C4-2B (cell line): Measurements from ENCODE around the gene ANKRD16.

Source experiments
- H3K27ac ChIP-seq: fragments of 450-650 bp; 2 replicates; pipeline ENCODE4 v1.5.1; 2017
- ZFX ChIP-seq: fragments of 450-650 bp; IDR thresholded peaks from 2 replicates; pipeline ENCODE4 v1.6.1; 2017
- TF ChIP-seq, protein P1 (sequence below): fragments of 450-650 bp; conservative IDR thresholded peaks from 2 replicates; pipeline ENCODE4 v1.5.1; 2017; ENCODE audit warnings: mild to moderate bottlenecking

The ANKRD16 gene

DNA sequence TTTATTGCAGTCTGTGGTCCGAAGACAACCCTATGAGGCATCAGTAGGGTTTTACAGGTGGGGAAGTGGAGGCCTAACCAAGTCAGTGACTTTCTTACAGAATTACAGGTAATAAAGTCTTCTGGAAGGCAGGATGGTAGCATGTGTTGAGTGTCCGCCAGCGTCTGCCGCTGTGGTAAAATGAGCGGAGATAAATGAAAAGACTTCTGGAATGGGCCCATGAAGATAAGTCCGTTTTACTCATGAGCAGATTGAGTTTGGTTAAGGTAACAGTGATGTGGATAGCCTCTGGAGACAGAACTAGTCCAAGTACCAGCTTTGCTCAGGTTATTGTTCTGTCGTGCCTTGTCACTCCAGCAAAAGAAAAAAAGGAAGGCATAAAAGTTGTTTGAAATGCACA, 1.3 kb upstream of the ANKRD16 start:
- no peak for TF ChIP-seq ZFX
- TF ChIP-seq, protein P1, sequence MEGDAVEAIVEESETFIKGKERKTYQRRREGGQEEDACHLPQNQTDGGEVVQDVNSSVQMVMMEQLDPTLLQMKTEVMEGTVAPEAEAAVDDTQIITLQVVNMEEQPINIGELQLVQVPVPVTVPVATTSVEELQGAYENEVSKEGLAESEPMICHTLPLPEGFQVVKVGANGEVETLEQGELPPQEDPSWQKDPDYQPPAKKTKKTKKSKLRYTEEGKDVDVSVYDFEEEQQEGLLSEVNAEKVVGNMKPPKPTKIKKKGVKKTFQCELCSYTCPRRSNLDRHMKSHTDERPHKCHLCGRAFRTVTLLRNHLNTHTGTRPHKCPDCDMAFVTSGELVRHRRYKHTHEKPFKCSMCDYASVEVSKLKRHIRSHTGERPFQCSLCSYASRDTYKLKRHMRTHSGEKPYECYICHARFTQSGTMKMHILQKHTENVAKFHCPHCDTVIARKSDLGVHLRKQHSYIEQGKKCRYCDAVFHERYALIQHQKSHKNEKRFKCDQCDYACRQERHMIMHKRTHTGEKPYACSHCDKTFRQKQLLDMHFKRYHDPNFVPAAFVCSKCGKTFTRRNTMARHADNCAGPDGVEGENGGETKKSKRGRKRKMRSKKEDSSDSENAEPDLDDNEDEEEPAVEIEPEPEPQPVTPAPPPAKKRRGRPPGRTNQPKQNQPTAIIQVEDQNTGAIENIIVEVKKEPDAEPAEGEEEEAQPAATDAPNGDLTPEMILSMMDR: no peak
- peak overlapping the region; percentile 95 for H3K27ac ChIP-seq

DNA sequence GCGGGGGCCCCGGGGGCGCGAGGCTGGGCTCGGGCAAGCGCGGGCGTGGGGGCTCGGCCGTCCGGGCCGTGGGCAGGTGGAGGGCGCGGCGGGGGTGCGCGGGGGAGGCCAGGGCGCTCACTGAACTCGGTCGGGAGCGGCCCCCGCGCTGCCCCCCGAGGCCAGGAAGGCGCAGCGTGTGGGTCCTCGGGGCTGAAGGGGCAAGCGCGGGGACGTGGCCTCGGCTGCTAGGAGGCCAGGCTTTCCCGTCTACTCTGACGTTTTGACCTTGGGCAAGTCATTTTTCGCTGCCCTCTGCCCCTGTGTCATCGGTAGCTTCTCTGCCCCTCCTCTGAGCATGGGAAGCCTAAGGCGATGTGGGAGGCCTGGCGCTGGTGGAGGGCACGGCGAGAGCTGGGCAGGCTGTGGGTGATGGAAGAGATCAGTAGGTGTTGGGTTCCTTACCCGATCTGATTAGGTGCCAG, 791 bp upstream of the ANKRD16 start:
- TF ChIP-seq, protein P1: no peak
- peak; percentile 46 for TF ChIP-seq ZFX
- peak overlapping the region; percentile 95 for H3K27ac ChIP-seq

DNA sequence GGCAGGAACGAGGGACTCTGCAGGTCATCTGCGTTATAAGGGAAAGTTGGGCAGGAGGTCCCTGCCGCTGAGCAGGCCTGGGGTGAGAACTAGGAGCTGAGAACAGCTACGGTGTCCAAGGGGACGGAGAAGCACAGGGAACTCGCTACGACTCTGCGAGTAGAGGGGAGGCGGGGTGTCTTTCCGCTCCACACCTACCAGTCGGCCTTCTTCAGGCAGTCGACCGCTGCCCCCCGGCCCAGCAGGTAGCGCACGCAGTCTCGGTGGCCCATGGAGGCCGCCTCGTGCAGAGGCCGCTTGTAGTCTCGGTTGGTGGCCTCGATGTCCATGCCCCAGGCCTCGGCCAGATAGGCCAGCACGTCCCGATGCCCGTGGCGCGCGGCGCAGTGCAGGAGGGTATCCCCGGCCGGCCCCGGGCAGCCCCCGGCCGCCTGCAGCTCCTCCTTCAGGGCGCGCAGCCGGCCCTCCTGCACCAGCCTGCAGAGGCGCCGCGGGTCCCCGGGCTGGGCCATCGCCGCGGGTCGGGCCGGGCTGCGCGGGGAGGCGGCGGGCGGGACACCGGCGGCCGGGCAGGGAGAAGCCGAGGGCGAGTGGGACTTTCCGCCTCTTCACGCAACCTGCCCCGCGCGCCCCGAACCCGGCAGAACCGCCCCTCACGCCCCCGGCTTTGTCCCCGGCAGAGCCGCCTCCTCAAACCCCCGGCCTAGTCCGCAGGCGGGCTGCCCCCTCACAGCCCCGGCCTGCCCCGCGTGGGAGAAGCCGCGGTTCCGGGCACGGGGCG, 660 bp downstream of the ANKRD16 start:
- peak overlapping the region; percentile 95 for H3K27ac ChIP-seq
- peak; percentile 93; the same call in 1 of the 2 replicates for TF ChIP-seq ZFX
- TF ChIP-seq, protein P1: no peak; the same call in 1 of the 2 replicates

DNA sequence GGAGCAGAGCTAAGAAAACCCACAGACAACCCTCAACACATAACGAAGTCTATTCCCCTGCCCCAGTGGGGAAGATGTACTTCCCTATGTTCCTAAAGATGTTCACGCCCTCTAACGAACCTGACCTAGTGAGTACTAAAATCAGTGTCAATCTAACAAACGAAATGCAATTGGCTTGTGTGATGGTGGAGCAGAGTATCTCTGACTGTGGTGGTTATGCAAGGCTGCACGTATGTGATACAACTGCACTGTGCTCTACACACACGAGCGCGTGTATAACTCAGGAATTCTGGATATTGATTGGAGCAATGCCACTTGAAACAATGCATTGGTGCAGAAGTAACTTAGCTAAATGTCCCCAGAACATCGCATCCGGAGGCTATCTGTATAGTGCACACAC, 1.3 kb downstream of the ANKRD16 start:
- peak overlapping the region; percentile 95 for H3K27ac ChIP-seq
- TF ChIP-seq ZFX: no peak
- TF ChIP-seq, protein P1: no peak

DNA sequence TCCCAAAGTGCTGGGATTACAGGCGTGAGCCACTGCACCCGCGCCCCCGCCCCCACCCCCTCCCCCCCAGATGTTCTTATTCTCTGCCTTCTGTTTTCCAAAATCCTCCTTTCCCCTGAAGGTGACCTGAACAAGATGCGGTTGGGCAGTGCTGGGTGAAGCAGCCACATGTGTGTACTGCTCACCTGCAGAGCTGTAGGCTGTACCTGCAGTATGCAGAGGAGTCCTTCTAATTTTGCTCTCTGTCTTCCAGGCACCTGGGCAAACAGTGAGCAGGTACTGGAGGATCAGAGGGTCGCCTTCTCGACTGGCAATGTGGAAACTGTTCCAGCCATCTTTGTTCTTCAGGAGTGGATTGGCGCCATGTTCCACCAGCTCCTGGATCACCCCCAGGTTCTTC, 2.1 kb downstream of the ANKRD16 start:
- no peak for TF ChIP-seq ZFX
- TF ChIP-seq, protein P1: no peak
- H3K27ac ChIP-seq: peak overlapping the region; percentile 1; the same call in 1 of the 2 replicates

DNA sequence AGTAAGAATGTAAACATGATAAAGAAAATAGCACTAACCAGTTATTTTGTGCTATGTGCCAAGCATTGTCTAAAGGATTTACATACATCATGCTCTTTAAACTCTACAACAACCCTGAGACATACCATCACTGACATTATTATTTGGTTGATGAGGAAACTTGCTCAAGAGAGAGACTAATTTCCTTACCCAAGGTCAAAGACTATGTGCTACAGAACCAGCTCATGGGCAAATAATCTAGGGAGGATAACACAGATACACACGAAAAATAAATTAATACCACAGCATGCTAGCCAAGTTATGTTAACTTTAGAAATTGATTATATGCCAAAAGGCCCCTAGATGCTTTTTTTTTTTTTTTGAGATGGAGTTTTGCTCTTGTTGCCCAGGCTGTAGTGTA, 2.7 kb downstream of the ANKRD16 start:
- TF ChIP-seq ZFX: no peak
- TF ChIP-seq, protein P1: no peak

DNA sequence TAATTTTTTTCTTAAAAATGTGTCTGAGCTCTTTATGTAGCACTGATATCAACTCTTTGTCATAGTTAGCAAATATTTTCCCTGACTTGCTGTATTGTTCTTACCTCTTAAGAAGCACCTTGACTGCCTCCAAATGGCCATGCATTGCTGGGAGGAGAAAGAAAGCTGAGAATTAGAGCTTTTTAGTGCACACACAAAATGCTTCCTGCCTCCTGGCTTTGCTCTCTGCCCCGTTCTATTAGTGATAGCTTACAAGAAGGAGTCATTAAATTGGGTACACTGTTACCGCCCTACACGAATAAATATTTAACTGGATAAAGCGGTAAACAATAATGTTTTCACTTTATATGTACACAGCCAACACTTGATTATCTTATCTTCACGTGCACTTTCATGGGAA, 4.1 kb downstream of the ANKRD16 start:
- peak overlapping the region; percentile 32; the same call in 1 of the 2 replicates for H3K27ac ChIP-seq
- no peak for TF ChIP-seq ZFX
- TF ChIP-seq, protein P1: no peak

More for the DNA sequence above, 2.7 kb downstream of the ANKRD16 start:
- H3K27ac ChIP-seq: peak overlapping the region; percentile 1; the same call in 1 of the 2 replicates
